GM18868 (cell line): Measurements from ENCODE around the gene STAT4.

Source experiments
- ATAC-seq: cut with Tn5 transposase; IDR thresholded peaks from one replicate; pipeline ENCODE4 v1.9.1; 2021; ENCODE audit warnings: mild to moderate bottlenecking, moderate library complexity; ENCODE audit not compliant: unreplicated experiment

STAT4 gene

DNA sequence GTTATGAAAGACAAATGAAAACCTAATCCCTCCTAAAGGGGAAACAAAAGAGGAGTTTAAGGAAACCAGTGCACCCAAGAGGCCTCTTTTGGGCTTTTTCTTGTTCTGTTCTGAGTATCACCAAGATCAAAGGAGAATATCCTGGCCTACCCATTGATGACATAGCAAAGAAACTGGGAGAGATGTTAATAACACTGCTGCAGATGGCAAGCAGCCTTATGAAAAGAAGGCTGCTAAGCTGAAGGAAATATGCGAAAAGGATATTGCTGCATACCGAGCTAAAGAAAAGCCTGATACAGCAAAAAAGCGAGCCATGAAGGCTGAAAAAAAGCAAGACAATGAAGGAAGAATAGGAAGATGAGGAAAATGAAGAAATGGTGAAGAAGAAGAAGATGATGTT lies 23.6 kb upstream of the STAT4 start:
- no peak for ATAC-seq

DNA sequence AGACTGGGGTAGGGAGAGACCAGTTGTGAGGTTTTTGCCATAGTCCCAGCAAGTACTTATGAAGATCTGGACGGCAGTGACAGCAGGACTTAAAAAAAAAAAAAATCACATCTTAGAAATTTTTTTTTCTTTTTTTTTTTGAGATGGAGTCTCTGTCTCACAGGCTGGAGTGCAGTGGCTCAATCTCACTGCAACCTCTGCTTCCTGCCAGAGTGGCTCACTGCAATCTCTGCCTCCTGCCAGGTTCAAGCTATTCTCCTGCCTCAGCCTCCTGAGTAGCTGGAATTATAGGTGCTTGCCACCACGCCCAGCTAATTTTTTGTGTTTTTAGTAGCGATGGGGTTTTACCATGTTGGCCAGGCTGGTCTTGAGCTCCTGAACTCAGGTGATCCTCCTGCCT lies 22.4 kb upstream of the STAT4 start:
- ATAC-seq: no peak

DNA sequence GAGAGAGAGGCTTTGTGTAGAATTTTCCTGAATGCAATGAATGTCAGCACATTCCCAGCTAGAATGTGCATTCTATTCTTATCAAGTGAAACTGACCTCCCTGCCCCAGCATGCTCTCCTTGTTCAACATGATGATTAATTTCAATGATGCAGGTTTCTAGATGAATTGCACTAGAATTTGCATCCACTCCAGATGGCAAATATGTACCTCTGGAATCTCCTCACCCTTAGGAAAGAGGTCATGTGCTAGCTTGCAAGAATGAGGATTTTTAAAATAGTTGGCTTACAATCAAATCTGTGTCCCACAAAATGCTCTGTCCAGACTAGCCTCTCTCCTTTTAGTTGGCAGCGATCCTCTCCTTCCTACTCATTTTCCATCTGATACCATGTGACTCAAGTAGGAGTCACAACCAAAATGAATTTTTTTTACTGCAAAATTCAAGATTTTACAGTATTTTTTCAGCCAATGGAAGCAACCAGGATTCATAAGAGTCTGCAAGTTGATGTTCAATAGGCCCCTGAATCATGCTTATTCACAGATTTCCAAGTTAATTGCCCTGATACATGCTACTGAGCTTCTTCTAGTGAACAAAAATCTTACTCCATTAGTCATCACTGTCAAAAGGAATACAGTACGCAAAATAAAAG lies 21.0 kb upstream of the STAT4 start:
- ATAC-seq: no peak

DNA sequence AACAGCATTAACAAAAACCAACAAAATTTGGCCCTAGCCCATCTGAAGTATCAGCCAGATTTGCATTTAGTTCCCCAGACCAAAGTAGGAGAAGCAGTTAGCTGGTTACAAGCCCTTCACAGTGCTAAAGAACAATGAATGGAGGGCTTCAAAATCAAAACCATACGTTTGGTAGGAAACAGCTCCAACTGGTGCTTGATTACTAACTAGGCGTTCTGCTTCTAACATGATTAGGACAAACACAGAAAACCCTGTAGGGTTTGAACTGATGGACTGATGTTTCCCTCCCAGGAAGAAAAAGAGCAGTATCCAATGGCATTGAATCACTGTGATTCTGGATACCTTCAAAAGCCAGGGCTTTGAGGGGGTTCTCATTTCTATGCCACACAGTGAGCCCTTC lies 20.5 kb upstream of the STAT4 start:
- no peak for ATAC-seq

DNA sequence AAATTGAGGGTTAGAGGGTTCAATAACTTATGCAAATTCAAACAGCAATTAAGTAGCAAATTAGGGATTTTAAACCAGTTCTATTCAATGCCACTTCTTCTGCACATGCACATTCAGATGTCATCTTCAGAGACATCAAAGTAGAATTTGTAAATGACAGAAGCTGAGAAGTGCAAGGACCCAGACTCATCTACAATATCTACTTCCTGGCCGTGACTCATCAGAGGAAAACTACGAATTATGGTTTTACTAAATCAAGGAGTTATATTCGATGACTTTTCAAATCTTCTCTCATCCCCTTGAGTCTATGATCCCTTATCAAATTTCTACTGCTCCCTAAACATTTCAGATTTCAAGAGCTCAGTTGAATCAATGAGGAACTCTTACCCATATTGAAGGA lies 20.0 kb upstream of the STAT4 start:
- ATAC-seq: no peak

DNA sequence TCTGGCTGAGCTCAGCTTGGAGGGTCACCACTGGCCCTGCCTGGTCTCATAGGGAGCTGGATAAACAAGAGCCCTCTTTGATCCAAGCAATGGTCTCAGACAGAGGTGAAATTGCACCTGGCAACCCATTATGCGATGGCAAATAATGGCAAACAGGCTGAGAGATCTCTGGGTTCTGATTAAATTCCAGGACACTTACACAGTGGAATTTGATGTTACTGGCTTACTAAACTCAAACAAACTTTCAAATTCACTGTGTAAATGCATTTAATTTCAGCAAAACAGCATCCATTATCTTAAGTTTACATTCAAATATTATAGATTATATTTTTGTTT lies 19.5 kb upstream of the STAT4 start:
- no peak for ATAC-seq

DNA sequence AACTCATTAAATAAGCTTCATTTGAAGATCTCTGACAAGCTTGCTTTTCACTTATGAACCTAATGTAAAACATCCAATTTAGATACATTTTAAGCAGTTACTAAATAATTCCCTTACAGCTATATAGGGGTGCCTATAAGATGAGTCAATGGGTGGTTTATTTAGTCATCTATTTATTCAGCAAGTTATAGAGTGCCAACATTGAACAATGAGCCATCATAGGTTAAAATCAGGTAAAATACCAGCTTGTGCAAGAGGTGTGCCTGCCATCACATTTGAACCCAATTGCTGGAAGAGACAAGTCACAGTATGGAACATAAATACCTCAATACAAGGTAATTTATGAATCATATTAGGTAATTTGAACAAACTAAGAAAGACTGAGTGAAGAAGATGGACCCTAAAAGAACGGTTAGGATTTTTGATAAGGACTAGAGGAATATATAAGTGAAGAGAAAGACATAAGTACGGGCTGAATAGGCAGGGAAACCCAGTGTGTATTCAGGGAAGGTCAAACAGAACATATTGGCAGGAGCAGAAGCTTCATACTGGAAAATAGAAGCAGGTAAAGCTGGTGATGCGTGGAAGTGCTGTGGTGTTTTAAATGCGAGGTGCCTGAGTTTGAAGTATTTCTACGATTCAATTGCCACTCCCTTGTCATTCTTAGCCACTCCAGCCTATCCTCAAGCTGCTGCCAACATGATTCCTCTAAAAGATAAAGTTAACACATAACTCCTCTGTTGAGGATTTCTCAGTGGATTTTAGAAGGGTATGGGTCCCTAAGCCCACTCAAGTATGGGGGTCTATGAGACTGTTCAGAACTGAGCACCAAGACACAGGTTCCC lies 18.9 kb upstream of the STAT4 start:
- ATAC-seq: no peak

DNA sequence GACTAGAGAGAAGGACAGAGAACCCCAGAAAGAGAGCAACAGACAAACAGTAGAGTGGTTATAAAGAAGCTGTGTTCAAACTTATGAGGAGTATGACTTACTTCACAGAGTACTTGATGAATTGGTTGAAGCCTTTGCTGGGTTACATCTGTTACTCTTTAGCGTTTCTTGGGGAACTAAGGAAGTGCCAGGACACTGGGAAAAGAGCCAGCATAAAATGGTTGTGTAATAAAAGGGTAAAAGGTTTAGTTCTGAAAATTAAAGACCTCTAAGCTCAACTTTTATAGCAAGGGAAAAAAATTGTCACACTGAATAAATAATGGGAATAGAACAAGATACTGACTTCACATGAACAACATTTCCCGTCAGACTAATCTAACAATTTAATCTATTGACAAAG lies 17.0 kb upstream of the STAT4 start:
- ATAC-seq: no peak

DNA sequence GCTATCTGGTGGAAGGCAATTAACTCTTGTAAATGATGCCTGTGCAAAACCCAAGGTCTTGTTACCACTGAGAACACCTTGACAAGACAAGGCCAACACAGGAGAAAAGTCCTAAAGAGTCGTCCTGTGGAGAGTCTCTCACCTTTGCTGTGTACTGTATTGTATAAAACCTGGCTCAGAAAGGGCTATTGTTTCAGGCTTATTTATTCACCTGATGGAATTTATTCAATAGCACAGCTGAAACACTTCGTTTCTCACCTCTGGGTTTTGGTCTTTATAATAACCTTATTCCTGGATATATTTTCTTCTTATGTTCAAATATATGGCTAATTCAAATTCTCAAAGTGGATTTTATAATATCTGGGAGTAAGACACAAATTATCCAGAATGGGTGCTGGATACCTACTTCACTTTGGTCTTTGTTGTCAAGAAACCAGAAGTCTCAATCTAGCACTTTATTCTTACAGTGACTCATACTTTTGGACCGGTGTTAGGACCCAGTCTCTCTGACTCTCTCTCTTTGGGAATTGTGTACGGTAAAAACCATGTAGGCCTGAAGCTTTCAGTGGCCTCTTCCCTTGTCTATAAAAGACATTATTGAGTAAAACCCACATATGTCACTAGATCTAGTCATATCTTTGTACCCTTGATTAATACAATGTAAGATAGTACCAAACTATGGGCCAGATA lies 16.1 kb upstream of the STAT4 start:
- ATAC-seq: no peak

DNA sequence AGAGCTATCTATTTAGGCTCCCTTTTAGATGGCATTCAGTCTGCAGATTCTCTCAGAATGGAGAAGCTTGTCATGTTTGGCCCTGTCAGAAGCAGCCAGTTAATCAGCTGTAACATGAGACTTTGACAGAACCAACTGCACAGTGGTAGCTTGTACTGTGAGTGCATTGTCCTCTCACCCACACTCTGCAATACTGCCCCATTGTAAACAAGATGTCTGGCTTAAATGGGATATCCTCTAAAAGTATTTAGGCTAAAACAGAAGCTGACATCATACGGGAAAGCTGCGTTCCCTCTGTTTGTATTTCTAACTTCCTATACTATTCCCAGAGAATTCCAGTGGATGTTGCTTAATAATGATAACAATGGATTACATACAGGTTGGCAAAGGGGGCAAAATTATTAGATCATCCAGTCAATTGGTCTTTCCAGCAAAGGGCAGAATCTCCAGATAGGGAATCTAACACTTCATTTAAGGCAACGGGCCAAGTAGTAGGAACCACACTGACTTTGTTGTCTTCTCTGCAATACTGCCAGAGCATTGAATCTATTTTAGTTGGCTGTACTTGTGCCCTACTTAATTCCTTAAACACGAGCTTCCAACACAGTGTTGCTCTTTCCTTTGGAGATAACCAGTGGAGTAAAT lies 15.4 kb upstream of the STAT4 start:
- ATAC-seq: no peak

DNA sequence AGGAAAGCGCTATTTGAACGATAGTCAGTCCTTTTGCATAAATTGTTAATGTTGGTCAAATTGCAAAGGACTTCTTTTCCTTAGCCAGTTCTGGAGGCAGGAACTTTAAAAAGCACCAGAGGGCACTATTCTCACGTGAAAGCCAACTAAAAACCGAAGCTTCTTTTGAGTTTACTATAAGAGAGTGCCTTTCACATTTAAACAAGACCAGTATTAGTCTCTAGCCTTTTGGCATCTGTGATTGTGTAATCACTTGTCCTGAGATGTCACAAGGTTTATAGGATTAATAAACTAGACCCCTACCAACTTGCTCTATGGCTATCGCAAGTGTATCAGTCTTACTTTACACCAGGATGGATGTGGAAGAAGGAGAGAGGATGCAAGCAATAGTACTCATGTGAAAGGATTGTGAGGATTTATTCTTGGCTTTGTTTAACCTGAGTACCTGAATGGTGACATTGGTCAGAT lies 14.4 kb upstream of the STAT4 start:
- ATAC-seq: peak; percentile 89

DNA sequence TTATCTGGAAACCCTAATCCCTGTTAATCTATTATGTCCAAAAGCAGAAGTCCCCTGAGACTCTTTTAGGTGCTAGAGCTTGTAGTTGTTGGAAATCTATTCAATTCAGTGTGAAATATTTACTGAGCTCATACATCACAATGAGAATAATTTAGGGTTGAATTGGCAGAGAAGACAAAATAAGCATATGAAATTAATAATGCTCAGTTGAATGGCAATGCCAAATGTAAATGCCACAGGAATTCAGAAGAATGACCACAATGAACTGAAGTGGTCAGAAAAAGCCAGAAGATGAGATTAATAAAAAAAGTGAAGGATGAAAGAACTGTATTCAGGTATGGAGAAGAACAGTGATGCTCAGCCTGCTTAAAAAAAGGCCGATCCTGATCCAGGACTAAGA lies 8.0 kb upstream of the STAT4 start:
- no peak for ATAC-seq

DNA sequence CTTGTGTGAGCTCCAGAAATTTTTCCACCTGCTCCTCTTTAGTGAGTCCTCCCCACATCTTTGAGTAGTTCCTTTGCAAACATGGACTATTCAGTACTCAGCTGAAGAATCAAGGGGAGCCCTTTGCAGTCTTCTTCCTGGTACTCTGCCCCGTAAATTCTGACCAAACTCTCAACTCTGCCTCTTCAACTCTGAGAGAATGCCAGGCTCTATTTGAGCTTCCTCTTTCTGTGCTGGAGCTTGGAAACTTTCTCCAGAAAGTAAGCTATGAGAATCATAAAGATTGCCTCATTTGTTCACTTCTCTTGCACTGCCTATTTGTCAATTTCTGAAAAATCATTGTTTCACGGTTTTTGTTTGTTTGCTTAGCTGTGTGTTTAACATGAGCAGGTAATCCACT lies 7.4 kb upstream of the STAT4 start:
- no peak for ATAC-seq

DNA sequence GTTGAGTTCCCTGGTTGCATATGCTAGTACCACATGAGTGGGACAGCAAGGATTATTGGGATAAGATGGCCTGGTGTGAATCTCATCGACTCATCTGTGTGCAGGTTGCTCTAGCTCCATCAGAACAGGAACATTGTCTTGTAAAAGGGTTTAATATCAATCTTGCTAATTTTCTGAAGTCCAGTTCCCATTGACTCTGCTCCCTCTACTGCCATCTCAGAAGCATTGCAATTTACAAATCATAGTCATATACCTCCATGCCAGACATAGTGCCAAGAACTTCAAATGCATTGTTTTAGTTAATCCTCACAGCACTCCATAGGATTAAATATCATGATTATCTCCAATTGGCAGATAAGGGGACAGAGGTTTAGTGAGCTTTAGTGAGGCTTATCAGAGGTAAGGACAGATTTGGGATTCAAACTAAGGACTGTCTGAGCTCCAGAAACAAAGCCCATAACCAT lies 4.8 kb upstream of the STAT4 start:
- ATAC-seq: peak; percentile 50

DNA sequence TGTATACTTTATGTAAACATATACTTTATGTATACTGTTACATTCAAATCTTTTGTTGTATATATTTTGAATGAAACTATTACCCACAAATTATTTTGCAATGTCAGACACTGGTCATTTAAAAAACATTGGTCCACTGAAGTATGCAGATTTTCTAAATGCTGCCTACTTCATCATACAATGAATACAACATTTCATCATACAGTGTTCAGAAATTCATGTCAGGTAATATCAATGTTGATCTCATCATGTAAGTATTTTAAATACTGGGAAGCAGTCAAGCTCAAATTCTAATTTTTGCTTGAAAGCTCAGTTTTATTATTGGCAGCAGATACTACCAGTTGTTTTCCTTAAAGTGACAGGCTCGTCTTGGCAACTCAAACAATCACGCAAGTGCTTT lies 2.9 kb upstream of the STAT4 start:
- ATAC-seq: no peak

DNA sequence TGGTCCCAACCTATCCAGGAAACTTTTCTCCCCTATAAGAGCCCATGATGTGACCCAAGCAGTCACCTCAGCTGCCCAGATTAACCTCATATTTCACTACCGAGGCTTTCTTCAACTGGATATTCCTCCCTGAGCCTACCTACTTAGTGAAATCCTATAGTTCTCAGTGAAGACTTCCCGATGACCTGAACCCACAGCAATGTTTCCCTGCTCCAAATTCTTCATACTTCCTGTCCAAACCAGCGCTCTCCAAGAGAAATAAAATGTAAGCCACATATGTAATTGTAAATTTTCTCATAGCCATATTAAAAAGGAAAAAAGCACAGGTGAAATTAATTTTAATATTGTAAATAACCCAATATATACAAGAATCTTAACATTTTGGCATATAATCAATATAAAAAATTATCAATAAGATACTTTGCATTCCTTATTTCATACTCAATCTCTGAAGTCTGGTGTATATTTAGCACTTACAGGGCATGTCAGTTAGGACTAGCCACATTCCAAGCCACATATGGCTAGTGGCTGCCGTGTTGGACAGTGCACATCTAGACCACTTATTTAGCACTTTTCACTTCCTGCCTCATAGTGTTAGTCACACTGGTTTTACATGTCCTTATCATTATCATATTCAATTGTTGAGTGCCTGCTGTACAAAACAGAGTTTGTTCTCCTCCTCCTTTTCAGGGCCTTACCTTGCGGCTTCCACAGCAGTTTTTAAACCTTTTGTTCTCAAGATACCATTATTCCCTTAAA lies 1.9 kb upstream of the STAT4 start:
- no peak for ATAC-seq

DNA sequence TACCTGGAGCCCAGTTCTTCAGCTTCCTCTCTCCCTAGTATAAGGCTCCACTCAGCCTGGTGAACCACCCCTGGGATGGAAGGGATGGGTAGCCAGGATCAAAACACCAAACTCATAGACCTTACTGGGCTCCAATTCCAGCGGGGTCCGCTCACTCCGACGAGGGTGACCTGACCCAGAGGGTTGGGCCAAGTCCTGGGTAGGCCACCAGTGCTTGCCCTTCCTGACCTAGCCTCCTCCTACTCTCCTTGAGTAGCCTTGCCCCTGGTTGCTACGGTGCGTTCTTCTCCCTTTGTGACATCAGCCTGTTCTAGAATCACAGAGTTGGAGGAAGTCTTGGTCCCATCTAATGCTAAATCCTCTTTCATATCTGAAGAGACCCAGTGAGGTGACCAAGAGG lies 537 bp upstream of the STAT4 start:
- no peak for ATAC-seq

DNA sequence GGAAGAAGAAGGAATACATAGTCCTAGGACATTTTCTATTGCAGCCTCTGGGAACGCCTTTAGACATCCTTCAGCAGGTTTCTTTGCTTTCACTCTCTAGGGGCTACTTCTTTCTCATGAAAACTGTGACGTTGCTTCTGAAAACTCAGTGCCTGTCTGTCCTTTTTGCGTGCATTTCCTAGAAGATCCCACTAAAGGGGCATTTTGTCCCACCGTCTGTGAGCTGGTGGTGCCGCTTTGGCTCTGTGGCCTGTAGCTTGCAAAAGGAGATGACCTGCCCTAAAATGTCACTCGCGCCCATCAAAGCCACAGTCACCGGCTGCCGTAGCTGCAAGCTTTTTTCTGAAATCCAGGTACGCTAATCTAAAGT lies 579 bp downstream of the STAT4 start:
- ATAC-seq: peak; percentile 7

DNA sequence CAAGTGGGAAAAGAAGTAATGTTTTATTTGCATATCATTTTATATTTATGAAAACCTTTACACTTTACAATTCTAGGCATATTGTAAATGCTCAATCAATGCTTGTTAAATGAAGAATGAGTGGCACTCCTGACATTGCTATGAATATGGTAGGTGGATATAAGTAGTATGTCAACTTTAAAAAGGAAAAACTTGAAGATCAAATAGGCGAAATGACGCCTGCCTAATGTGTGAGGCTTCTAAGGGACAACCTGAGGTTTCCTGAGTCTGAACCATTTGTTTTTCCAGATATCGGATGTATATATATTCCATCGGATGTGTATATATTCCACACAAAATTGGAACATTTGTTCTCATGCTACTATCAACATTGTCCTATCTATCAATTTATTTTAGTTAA lies 1.4 kb downstream of the STAT4 start:
- no peak for ATAC-seq

DNA sequence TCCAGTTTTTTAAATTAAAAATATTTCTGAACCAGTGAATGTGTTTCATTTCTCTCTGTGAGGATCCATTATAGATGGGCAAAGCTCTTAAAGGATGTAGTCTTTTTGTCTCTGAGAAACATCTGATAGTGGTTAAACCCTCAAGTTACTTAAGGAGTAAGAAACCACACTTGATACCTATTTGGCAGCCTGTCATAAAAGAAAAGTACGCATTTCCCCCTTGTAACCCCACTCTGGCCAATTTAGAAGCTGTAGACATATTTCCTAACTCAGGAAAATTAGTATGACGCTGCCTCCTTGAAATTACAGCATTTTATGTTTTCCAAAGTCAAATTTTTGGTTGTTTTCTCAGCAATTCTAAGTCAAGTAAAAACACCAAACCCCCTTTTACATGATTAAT lies 2.0 kb downstream of the STAT4 start:
- ATAC-seq: no peak

DNA sequence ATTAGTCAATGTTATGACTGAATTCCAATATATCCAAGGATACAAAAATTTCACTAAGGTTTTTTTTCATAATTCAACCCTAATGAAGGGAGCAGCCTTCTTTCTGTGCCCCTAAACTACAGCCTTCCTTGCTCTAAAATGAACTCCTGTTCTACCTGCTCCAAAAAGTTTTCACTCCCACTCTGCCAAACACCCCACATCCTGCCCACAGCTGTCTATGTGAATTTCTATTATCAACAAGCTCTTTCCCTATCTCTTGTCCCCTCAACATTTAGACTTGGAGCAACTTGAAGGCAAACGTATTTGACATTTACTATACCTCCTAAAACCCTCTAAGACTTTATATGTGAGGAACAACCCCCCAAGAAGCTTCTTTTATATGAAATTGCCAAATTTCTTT lies 2.5 kb downstream of the STAT4 start:
- ATAC-seq: no peak
